SU-DHL-6 (cell line): ENCODE data around the gene CXorf66.

Experiments used
- CTCF ChIP-seq: fragments of 200-600 bp; sonication (generic); IDR thresholded peaks from one replicate; pipeline ENCODE4 v1.5.1; 2017; ENCODE audit warnings: antibody characterized with exemption, mild to moderate bottlenecking, low read length, moderate library complexity; ENCODE audit not compliant: insufficient read depth, poor library complexity, severe bottlenecking
- EZH2phosphoT487 ChIP-seq: fragments of 200-600 bp; sonication (generic), shearing (Covaris generic); conservative IDR thresholded peaks from 2 replicates; pipeline ENCODE4 v1.6.1; 2018; ENCODE audit warnings: mild to moderate bottlenecking, antibody characterized with exemption, low read length, moderate library complexity, mixed read lengths

- TF ChIP-seq CTCF (no peak), EZH2phosphoT487 (no peak)
Observed at GRCh38 chrX:139971394-139971749, 6.1 kb upstream of the CXorf66 start.
